ENCODE results near the gene ZNF41.

ZNF41 gene

GRCh38 chrX:47413179-47413594 lies 69.8 kb downstream of the ZNF41 start:
- no peak overlapping the region for H3K9ac ChIP-seq (ENCODE audit: low read depth in 1 of 2, low read length in 2 of 2)
- no peaks in the 10 kb centered on the region for H3K27me3 ChIP-seq (ENCODE audit: control insufficient read depth in 1 of 2, insufficient read depth in 2 of 2, low read length in 2 of 2)
- H3K4me3 ChIP-seq (ENCODE audit: low read depth in 1 of 2, low read length in 2 of 2): no peak overlapping the region
- no peaks in the 10 kb centered on the region for H3K36me3 ChIP-seq (ENCODE audit: control insufficient read depth in 1 of 2, insufficient read depth in 2 of 2, low read length in 2 of 2)
- peaks cover 9 to 15% of the 10 kb centered on the region in 2 donors for H3K9me3 ChIP-seq (ENCODE audit: control insufficient read depth in 1 of 2, low read length in 2 of 2)
- H3K4me1 ChIP-seq (ENCODE audit: control insufficient read depth in 1 of 2, insufficient read depth in 2 of 2, low read length in 2 of 2): no peaks in the 10 kb centered on the region
- no peak overlapping the region for H3K27ac ChIP-seq (ENCODE audit: low read depth, low read length)
